Measurements from ENCODE around the gene FAM118B. TPM values are rescaled to one million over a fixed set of nuclear protein-coding genes. Genes with fewer than 3 reads are reported as not detected.

Gene FAM118B
- total and polyA plus RNA-seq, 4 donors = 3.7 to 12.0 (median 6.6) TPM

- H3K4me1 ChIP-seq (ENCODE audit: control insufficient read depth in 4 of 4, insufficient read depth in 4 of 4, low read length in 3 of 4) = no peaks in the 10 kb centered on the region
- 82% methylated on average over 2 of the region's 2 CpGs for WGBS
- TF ChIP-seq, protein P1, sequence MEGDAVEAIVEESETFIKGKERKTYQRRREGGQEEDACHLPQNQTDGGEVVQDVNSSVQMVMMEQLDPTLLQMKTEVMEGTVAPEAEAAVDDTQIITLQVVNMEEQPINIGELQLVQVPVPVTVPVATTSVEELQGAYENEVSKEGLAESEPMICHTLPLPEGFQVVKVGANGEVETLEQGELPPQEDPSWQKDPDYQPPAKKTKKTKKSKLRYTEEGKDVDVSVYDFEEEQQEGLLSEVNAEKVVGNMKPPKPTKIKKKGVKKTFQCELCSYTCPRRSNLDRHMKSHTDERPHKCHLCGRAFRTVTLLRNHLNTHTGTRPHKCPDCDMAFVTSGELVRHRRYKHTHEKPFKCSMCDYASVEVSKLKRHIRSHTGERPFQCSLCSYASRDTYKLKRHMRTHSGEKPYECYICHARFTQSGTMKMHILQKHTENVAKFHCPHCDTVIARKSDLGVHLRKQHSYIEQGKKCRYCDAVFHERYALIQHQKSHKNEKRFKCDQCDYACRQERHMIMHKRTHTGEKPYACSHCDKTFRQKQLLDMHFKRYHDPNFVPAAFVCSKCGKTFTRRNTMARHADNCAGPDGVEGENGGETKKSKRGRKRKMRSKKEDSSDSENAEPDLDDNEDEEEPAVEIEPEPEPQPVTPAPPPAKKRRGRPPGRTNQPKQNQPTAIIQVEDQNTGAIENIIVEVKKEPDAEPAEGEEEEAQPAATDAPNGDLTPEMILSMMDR (IDR thresholded peaks at IDR 0.05; ENCODE audit: low read depth, low read length, missing input control) = no peak
- TF ChIP-seq FOXA1 (IDR thresholded peaks at IDR 0.05) (no peak), RAD21 (IDR thresholded peaks at IDR 0.05) (no peak), FOXA2 (IDR thresholded peaks at IDR 0.05) (no peak), RXRA (IDR thresholded peaks at IDR 0.05) (no peak), NR2F2 (IDR thresholded peaks at IDR 0.05) (no peak), YY1 (IDR thresholded peaks at IDR 0.05) (no peak), HNF4G (IDR thresholded peaks at IDR 0.05) (no peak), JUND (IDR thresholded peaks at IDR 0.05) (no peak), GABPA (IDR thresholded peaks at IDR 0.05 in 1 of 2, conservative IDR thresholded peaks at IDR 0.05 in 1 of 2) (no peak), SP1 (IDR thresholded peaks at IDR 0.05) (no peak), HNF4A (conservative IDR thresholded peaks at IDR 0.05) (no peak), EGR1 (IDR thresholded peaks at IDR 0.05; ENCODE audit: low read depth in 2 of 2) (no peak)
- TF ChIP-seq, protein P2, sequence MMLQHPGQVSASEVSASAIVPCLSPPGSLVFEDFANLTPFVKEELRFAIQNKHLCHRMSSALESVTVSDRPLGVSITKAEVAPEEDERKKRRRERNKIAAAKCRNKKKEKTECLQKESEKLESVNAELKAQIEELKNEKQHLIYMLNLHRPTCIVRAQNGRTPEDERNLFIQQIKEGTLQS (IDR thresholded peaks at IDR 0.05) = no peak
- TF ChIP-seq, protein P3, sequence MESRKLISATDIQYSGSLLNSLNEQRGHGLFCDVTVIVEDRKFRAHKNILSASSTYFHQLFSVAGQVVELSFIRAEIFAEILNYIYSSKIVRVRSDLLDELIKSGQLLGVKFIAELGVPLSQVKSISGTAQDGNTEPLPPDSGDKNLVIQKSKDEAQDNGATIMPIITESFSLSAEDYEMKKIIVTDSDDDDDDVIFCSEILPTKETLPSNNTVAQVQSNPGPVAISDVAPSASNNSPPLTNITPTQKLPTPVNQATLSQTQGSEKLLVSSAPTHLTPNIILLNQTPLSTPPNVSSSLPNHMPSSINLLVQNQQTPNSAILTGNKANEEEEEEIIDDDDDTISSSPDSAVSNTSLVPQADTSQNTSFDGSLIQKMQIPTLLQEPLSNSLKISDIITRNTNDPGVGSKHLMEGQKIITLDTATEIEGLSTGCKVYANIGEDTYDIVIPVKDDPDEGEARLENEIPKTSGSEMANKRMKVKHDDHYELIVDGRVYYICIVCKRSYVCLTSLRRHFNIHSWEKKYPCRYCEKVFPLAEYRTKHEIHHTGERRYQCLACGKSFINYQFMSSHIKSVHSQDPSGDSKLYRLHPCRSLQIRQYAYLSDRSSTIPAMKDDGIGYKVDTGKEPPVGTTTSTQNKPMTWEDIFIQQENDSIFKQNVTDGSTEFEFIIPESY (IDR thresholded peaks at IDR 0.05) = no peak
- TF ChIP-seq, protein P4, sequence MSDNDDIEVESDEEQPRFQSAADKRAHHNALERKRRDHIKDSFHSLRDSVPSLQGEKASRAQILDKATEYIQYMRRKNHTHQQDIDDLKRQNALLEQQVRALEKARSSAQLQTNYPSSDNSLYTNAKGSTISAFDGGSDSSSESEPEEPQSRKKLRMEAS (IDR thresholded peaks at IDR 0.05) = no peak
- TF ChIP-seq, protein P5, sequence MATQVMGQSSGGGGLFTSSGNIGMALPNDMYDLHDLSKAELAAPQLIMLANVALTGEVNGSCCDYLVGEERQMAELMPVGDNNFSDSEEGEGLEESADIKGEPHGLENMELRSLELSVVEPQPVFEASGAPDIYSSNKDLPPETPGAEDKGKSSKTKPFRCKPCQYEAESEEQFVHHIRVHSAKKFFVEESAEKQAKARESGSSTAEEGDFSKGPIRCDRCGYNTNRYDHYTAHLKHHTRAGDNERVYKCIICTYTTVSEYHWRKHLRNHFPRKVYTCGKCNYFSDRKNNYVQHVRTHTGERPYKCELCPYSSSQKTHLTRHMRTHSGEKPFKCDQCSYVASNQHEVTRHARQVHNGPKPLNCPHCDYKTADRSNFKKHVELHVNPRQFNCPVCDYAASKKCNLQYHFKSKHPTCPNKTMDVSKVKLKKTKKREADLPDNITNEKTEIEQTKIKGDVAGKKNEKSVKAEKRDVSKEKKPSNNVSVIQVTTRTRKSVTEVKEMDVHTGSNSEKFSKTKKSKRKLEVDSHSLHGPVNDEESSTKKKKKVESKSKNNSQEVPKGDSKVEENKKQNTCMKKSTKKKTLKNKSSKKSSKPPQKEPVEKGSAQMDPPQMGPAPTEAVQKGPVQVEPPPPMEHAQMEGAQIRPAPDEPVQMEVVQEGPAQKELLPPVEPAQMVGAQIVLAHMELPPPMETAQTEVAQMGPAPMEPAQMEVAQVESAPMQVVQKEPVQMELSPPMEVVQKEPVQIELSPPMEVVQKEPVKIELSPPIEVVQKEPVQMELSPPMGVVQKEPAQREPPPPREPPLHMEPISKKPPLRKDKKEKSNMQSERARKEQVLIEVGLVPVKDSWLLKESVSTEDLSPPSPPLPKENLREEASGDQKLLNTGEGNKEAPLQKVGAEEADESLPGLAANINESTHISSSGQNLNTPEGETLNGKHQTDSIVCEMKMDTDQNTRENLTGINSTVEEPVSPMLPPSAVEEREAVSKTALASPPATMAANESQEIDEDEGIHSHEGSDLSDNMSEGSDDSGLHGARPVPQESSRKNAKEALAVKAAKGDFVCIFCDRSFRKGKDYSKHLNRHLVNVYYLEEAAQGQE (IDR thresholded peaks at IDR 0.05) = no peak
- no peak for DNase-seq (ENCODE audit: low spot score)
- H3K9ac ChIP-seq (ENCODE audit: low read depth in 1 of 2, low read length in 2 of 2) = no peak overlapping the region
- no peaks in the 10 kb centered on the region for H3K36me3 ChIP-seq (ENCODE audit: control insufficient read depth in 4 of 4, insufficient read depth in 3 of 4, low read depth in 1 of 4, low read length in 3 of 4)
- no peaks in the 10 kb centered on the region for H3K9me3 ChIP-seq (ENCODE audit: control insufficient read depth in 4 of 4, low read length in 3 of 4)
- no peaks in the 10 kb centered on the region for H3K27me3 ChIP-seq (ENCODE audit: control insufficient read depth in 4 of 4, insufficient read depth in 4 of 4, low read length in 3 of 4)
- H3K4me3 ChIP-seq (ENCODE audit: low read depth in 1 of 3, low read length in 3 of 3) = no peak overlapping the region
- no peak overlapping the region for H3K27ac ChIP-seq (ENCODE audit: low read depth in 1 of 2, low read length in 2 of 2)
These were observed 13.7 kb downstream of the FAM118B start for GRCh38 chr11:126225295-126225665.
